GM11168 (cell line): ENCODE data around the gene TBR1.

Experiments
- in situ Hi-C: fragments of 300-500 bp; cut with MboI; formaldehyde crosslinking; loops from one replicate; pipeline ENCODE4 v1.12.0; 2022; ENCODE audit warnings: low sequenced_read_pairs; ENCODE audit not compliant: unreplicated experiment

Gene TBR1

DNA sequence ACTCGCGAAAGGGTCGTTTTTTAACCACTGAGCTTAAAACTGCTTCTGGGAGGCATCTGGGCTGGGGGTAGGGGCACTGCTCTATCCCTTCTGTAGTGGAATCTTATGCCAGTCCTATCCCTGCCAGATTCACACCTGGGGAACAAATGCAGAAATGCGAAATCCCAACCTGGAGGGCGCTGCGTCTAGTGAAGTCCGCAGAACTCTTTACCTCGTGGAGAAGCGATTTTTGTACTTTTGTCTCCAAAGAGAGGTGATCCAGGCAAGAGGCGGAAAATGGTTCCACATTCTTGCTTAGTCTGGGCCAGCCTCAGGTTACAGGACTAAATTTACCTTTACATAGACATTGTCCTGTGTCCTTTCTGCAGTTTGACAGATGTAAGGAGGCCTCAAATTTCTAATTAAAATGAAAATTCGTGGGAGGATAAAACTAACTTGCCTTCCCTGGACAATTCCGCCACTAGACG is 10.4 kb downstream of the TBR1 start:
- in situ Hi-C loops = no loop called here

DNA sequence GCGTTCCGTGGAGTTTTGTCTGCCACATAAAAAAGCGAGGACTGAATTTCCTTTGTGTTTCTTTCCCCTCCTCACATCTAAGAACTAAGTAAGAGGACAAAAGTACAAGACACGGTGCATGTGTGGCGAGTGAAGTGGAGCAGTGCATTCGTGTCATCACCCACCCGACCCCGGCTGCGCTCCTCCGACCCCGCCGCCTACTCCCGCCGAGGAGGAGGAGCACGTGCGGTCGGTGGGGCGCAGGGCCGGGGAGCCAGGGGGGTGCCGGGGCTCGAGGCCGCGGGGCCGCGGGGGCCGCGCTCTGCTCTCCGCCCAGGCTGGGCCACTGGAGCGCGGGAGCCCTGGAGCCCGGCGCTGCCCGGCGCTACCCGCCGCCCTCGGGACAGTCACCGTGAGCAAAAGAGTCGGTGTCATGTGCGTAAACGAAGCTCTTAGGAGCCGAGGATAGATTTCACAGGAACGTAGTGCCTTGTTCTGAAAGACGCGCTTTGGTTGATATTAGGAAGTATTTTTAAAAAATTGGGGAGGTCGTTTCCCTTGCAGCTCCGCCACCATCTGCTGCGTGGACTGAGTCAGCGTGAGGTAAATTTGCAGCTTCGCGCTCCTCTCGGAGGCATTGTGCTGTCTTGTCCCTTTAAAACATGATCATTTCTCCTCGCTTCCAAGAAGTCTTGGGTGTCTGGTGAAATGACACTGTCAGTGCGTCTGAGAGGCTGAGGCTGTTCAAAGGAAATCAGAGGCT is 11.0 kb downstream of the TBR1 start:
- in situ Hi-C loops = no loop called here

DNA sequence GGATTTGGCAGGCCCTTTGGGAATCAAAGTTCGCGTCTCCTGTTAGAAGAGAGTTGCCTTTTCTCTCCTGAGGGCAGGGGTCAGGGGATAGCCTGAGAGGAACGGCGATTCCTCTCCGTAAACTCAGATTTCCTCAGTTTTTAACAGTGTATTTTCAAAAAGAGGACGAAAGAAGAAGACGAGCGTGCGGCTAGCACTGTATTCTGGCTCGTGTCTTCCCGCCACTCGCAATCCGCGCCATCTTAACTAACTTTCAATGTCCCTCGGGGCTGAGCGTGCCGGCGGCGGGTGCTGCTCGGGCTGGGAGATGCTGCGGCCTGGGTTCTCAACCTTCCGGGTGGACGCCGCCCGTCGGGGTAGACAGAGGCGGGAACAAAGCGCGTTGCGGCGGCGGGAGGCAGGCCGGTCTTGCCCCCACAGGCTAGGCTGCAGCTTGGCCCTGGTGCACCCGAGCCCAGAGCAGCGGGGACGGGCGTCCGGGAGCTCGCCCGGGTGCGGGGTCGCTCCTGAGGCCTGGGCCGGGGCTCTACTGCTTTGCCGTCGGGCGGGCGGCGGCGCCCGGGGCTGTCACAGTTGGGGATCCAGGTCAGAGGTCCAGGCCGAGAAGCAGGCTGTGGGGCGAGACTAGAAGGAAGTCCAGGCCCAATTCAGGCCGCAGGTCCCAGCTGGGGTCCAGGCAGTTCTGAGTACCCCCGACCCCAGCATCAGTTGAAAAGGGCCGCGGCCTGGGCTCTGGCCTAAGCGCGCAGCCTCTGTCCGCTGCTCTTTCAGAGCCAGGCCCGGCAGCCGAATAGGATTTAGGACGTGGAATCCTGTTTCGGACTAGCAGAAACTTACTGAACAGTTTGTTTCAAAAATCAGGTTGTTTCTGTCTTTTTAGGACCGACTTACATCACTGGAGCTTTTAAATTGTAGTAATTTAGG is 11.8 kb downstream of the TBR1 start:
- in situ Hi-C loops = no loop called here

DNA sequence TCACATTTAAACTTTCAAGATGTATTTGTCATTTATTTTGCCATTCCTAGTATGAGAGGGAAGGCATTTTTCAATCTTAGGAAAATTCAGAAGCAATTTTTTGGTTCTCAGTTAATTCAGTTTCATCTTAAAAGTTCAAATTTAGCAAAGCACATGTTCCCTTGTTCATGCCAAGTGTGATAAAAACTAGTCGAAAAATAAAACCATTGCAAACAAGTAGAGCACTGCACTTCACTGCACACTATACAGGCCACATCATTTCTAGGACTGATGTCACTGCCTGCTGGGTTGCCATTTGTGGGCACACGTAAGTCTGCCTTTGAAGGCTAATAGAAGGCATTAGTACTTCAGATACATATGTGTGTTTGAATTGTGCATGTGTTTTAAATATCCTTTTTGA is 14.3 kb downstream of the TBR1 start:
- in situ Hi-C loops = no loop called here

DNA sequence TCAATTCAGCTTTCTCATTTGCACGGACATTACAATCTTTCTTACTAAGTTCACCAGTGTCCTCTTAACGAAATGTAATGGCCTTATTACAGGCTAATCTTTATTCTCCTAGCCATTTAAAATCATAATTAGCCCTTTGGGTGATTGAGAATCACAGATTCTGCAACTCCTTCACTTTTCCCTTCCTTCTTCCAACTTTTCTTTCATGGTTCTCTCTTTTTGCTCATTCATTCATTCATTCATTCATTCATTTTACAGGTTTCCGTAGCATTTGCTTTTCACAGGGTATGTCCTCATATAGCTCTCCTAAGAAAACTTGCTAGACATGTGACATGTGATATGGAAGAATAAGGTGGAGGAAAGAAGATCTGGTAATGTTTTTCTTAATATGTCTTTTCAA is 16.0 kb downstream of the TBR1 start:
- in situ Hi-C loops = no loop called here

DNA sequence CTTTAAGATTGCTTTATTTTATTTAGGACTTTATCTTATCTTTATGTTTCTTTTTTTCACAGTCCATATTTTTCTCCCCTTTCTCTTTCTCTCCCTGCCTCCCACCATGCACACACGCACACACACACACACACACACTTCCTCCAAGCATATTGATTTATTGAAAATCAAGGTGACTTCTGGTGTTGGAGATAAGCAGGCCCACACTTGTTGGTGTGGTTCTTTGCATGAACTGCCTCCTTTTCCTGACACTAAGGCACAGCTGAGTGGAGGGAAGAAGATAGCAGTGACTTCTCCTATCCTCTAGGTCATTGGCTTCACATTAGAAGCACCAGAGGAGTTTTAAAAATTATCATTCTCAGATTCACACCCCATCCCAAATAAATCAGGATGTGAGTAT is 18.0 kb downstream of the TBR1 start:
- in situ Hi-C loops = no loop called here

DNA sequence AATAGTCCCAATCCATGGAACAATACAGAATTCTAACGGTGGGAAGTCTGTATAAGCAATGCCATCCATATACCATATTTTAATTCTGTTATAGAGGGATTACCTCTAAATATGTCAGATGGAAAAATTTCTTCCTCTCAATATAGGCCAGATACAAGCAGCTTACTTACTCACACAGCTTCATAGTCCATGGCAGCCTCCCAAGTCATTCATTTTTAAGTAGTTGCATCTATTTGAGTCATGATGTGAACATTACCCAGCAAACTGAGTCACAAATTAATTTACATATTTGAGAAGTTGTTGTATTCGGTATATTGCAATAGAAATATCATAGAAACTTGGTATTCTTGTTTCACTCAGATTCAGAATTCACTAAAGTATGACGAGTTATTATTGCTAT is 20.3 kb downstream of the TBR1 start:
- in situ Hi-C loops = no loop called here

DNA sequence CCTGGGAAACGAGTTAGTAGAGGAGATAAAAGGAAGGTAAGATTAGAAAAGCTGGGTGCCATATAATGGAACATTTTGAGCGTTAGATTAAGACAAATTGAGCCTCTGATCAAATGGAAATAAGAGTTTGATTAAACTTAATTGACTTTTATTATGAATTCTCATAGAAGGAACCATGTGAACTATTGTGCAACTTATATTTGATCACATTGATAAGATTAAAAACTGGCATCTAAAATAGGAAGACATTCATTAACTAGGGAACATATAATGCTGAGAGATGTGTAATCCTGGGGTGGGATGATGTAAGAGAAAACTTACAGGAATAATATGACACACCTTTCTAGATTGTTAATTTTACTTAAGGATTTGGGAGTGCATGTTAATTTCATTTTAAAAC is 22.5 kb downstream of the TBR1 start:
- in situ Hi-C loops = no loop called here

DNA sequence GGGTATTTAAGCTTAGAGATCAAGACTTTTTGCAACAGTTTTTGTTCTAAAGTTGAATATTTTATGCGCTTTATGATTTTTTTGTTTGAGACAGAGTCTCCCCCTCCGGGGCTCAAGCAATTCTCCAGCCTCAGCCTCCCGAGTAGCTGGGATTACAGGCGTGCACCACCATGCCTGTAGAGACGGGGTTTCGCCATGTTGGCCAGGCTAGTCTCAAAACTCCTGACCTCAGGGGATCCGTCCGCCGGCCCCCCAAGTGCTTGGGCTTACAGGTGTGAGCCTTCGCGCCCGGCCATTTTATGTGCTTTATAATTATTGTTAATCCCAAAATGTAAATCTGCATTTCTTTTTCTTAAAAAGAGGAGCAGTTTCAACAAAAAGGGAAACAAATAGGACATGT is 29.0 kb downstream of the TBR1 start:
- in situ Hi-C loops = no loop called here

DNA sequence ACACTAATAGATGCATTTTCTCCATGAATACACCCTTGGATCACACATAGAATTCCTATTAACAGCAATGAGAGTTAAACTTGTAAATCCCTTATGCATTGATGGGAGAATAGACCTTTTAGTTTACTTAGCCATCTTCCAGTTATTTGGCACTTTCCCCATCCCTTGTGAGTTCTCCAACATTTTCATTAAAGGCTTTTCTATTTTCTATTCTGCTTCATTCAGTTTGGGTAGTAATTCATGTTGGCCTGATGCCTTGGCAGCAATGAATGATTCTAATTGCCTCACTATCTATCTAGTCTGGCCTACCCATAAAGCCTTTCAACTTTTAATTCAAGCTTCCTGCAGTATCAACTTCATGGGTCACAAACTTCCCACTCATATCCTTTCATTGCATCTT is 32.3 kb downstream of the TBR1 start:
- in situ Hi-C loops = no loop called here

DNA sequence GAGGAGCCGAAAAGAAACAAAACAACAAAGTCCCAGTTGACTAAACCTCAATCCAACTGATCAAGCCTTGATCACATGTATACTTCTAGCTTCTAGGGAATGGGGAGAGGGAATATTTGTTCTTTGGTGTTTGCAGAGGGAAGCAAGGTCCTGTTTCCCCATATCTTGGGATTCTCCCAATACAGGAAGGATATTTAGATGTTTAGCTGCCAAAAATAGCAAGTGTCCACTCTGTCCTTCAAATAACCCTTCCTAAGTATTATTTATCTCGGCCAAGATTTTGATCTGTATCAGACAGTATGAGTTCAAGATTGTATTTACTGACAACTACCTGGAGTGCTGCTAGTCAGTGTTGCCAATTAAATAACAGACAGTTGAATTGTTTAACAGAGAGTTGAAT is 55.5 kb downstream of the TBR1 start:
- in situ Hi-C loops = no loop called here

DNA sequence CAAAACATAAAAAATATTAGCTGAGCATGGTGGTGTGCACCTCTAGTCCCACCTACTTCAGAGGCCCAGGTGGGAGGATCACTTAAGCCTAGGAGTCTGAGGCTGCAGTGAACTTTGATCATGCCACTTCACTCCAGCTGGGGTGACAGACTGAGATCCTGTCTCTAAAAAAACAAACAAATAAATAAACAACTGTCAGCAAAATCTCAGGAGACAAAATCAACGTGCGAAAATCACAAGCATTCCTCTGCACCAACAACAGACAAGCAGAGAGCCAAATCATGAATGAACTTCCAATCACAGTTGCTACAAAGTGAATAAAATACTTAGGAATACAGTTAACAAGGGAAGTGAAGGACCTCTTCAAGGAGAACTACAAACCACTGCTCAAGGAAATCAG is 58.8 kb downstream of the TBR1 start:
- in situ Hi-C loops = no loop called here
